ENCODE results near the gene PRKD3.

The PRKD3 gene

DNA sequence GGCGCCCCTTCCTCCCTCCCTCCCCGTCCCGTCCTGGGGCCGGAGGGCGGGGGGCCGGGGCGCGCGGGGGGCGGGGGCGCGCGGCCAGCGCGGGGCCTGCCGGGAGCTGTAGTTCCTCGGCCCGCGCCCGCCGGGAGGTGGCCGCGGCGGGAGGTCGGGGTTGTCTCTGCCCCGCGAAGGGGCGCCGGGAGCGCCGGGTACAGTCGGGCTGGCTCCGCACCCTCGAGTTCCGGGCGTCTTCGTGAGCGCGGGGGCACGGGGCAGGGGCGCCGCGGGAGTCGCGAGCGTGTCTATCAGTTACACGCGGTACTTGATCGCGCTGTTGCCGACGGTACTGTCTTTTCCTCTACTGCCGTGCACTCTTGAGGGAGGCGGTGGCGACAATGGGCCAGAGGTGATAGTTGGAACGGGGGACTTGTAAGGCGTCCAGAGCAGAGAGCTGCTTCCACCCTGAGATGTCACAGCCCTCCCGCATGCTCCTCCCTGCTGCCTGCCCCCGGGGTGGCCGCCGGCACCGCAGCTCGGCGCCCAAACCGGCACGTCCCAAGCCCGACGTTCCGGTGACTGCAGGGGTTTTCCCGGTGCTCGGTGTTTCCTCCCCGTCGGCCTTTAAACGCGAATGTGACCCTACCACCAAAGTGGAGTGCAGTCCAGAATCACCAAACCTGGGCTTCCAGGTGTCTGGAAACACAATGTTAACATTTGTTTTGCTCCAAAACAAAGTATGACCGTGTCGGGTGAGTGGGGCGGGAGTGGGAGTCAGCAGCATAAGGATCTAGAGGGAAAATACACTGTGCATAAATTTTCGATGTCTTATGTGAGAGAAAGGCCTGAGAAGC lies at the start of gene PRKD3:
PRKD3 (minus strand) TSS at position 48 of the 839 bp plus-strand sequence. CDS start 8,309 bp downstream, outside the sequence.
- DNase-seq (ENCODE audit: low read depth, low spot score): no peak

- DNase-seq (ENCODE audit: low read depth, low spot score): no peak
These were observed 47.4 kb upstream of the PRKD3 start for GRCh38 chr2:37372000-37372399.

DNA sequence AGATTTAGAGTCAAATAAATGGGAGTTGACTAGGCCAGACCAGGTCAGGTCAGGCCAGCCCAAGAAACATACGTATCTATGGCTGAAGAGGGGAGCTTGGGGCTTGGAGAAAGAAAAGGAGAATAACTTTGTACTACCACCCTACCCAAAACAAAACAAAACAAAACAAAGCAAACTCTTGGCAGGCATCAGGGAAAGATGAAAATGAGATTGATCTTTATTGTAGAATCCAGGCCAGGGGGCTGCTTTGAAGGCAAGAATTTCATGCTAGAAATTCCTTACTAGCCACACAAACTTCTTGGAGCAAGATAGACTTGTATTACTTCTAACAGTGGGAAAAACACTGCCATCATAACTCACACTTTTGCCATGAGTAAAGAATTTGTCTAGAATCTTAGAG lies 46.0 kb upstream of the PRKD3 start:
- DNase-seq (ENCODE audit: low read depth, low spot score): no peak

DNA sequence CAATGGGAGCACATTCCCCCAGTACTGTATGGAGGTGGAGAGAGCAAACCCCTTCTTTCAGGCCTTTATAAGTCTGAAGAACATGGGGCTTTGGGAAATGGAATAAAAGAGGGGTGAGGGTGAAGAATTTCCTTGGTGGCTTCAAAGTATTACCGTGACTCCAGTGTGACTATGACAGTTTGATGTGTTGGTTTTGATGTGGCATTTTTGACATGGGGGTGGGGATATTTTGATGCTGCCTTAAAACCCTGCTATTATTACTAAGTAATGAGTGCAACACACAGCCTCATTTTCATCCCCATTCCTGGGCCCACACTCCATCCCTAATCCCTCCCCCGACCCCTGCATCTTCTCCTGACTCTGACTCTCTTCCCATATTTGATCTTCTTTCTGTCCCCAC lies 43.4 kb upstream of the PRKD3 start:
- no peak for DNase-seq (ENCODE audit: low read depth, low spot score)

GRCh38 chr2:37367310-37367709 lies 42.7 kb upstream of the PRKD3 start:
- DNase-seq (ENCODE audit: low read depth, low spot score): no peak

- no peak for DNase-seq (ENCODE audit: low read depth, low spot score)
These were observed 42.1 kb upstream of the PRKD3 start for GRCh38 chr2:37366773-37367172.

- no peak for DNase-seq (ENCODE audit: low read depth, low spot score)
These were observed 41.0 kb upstream of the PRKD3 start for GRCh38 chr2:37365669-37366068.

GRCh38 chr2:37364351-37364750 lies 39.7 kb upstream of the PRKD3 start:
- DNase-seq (ENCODE audit: low read depth, low spot score): no peak

GRCh38 chr2:37361994-37362698 lies 37.5 kb upstream of the PRKD3 start:
- no peak for DNase-seq (ENCODE audit: low read depth, low spot score)

DNA sequence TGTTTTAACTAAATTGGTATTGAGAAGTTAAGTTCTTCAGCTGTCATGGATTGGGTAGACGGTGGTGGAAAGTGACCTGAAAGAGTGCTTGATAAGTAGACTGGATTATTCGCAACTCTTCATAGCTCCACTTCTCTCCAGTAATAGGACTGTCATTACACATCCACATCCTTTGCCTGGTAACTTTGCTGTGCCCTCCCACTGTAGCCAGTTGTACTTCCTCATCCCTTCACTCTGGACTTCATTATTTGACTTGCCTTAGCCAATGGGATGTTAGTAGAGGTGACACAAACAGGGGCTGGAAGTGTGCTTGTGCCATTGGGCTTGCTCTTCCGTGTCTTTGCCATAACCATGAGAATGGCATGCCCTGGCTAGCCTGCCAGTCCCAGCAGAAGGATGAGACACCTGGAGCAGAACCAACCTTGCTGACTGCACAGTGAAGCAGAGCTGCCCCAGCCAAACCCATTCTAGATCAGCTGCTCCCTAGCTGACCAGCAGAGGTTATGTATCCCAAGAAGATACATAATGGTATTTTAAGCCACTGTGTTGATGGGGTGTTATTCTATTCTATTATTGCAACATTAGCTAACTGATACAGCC lies 36.7 kb upstream of the PRKD3 start:
- no peak for DNase-seq (ENCODE audit: low read depth, low spot score)

DNA sequence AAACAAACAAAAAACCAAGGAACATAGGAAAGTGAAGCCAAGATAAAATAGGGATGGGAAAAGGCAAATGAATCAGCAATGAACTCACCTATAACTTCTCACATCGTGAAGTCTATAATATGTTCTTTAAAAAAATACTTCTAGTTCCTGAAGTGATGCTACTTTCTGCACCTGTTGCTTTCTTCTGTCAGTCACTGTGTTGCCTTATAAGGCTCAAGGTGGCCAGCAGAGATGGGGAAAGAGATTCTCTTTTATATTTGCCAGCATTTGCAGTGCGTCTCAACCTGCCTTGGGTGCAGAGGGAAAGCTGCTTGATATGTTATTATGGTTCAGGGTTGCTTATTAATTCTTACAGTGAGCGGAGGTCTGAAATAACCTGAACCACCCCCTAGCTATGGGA lies 33.8 kb upstream of the PRKD3 start:
- DNase-seq (ENCODE audit: low read depth, low spot score): no peak

GRCh38 chr2:37357530-37357929 lies 32.9 kb upstream of the PRKD3 start:
- no peak for DNase-seq (ENCODE audit: low read depth, low spot score)

DNA sequence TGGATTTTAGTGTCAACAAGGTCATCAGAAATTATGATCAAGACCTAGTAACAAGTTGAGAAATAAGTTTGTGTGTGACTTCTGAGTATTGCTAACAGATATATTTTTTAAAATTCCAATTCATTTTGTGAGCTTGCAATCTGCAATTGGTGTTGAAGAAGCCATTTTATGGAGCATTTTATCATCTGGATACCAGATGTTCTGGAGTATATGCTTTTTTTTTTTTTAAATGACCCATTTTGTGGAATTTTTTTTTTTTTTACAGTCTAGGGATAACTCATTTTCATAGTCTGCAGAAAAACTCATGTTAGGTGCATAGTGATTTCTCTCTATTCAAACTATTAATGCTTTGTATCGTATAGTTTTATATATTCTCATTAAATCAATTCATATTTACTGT lies 32.4 kb upstream of the PRKD3 start:
- DNase-seq (ENCODE audit: low read depth, low spot score): no peak

DNA sequence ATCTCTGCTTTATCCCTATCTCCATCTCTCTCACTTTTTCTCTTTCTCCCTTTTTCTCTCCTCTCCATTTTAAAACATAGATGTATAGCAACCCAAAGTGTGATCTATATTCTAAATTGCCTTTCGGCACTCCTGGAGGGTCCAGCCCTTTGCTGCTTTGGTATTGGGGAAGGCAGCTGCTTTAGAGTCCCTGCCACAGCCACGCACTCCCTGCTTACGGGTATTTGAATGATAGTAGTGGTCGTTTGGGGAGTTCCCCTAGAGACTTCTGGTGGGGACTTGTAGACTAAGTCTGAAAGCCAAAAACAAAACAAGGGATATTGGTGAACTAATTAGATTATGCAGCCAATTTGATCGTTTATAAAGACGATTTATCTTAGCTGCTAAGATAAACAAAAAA lies 31.7 kb upstream of the PRKD3 start:
- DNase-seq (ENCODE audit: low read depth, low spot score): no peak

DNA sequence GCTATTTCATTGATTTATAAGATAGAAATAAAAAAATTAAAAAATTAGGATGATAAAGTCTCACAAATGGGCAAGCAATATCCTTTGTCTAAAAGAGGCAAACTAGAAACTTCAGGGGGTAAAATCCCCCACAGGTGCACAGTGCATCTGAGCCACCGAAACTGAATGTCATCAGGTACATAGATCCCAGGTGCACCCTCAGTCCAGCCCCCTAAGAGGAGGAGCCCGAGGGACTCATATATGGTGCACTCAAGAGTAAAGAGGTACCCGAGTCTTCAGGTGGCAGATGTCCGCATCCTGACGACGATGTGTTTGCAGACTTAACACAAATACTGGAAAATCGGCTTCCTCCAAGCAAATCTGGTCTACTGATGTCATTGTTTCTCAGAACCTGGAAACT lies 31.1 kb upstream of the PRKD3 start:
- no peak for DNase-seq (ENCODE audit: low read depth, low spot score)

GRCh38 chr2:37354531-37354930 lies 29.9 kb upstream of the PRKD3 start:
- DNase-seq (ENCODE audit: low read depth, low spot score): no peak

- DNase-seq (ENCODE audit: low read depth, low spot score): no peak
These were observed 25.4 kb upstream of the PRKD3 start for GRCh38 chr2:37350034-37350433.

- no peak for DNase-seq (ENCODE audit: low read depth, low spot score)
These were observed 24.7 kb upstream of the PRKD3 start for GRCh38 chr2:37349231-37349860.

- no peak for DNase-seq (ENCODE audit: low read depth, low spot score)
These were observed 23.5 kb upstream of the PRKD3 start for GRCh38 chr2:37348155-37348554.

DNA sequence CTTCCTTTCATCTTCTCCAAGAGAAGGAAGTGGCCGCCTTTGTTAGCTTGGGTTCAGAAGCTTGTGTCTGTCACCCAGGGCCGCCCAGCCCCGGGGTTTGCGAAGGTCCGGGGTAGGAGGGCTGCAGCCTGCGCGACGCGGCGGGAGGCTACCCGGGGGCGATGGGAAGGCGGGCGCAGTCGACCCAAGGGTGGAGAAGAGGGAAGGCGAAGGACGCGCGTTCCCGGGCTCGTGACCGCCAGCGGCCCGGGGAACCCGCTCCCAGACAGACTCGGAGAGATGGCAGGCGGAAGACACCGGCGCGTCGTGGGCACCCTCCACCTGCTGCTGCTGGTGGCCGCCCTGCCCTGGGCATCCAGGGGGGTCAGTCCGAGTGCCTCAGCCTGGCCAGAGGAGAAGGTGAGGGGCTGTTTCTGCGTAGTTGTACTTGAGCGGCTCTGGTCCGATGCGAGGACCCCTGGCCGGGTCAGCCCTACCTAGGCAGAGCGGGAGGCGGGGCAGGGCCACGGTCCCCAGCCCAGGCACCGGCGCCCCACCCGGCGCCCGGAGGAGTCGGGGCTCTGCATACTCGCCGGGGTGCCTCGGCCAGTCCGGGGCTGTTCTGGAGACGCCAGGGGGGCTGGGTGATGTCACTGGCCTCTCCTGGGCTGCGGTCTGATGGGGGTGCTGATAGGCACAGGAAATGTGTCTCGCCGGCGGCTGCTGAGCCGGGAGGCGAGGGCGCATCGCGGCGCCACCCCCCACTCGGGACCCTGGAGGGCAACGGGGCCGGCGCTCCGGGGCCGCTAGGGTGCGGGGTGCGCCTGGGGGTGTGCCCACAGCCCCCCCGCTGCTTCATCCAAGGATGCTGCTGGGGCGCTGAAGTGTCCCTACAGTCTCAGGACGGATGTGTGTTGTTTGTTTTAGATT lies 20.1 kb upstream of the PRKD3 start, which contains the start of gene QPCT:
QPCT (plus strand) TSS at position 178 of the 909 bp plus-strand sequence; CDS start at position 280, 102 bp downstream.
- DNase-seq (ENCODE audit: low read depth, low spot score): no peak
